Measurements from ENCODE around the gene ORC6.

The ORC6 gene

DNA sequence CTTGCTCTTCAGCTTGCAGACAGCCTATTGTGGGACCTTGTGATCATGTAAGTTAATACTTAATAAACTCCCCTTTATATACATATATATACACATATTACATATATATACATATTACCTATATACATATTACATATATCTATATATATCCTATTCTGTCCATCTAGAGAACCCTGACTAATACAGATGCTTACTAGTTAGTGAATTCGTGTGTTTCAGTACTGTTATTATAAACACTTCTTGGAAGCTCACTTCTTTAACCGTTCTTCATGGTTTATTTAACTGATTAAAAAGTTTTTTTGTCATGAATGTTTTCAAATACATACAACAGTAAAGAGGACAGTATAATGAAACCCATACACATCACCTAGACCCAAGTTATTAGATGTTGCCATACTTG, 12.6 kb downstream of the ORC6 start:
- DNase-seq, result no peak

DNA sequence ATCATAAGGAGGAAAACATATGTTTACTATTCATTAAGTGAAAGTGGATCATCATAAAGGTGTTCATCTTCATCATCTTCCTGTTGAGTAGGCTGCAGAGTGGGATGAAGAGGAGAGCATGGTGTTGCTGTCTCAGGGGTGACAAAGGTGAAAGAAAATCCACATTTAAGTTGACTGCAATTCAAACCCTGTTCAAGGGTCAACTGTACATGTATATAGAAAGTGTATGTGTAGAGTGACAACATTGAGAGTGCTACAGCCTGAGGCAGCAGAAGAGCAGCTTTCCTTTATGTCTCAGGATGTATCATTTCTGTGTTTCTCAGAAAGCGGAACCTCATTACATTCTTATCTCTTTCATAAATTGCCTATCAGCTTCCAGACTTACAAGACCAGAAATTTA, 17.2 kb downstream of the ORC6 start:
- DNase-seq, result no peak

GRCh38 chr16:46709469-46710005, 20.1 kb downstream of the ORC6 start:
- DNase-seq, result no peak

DNA sequence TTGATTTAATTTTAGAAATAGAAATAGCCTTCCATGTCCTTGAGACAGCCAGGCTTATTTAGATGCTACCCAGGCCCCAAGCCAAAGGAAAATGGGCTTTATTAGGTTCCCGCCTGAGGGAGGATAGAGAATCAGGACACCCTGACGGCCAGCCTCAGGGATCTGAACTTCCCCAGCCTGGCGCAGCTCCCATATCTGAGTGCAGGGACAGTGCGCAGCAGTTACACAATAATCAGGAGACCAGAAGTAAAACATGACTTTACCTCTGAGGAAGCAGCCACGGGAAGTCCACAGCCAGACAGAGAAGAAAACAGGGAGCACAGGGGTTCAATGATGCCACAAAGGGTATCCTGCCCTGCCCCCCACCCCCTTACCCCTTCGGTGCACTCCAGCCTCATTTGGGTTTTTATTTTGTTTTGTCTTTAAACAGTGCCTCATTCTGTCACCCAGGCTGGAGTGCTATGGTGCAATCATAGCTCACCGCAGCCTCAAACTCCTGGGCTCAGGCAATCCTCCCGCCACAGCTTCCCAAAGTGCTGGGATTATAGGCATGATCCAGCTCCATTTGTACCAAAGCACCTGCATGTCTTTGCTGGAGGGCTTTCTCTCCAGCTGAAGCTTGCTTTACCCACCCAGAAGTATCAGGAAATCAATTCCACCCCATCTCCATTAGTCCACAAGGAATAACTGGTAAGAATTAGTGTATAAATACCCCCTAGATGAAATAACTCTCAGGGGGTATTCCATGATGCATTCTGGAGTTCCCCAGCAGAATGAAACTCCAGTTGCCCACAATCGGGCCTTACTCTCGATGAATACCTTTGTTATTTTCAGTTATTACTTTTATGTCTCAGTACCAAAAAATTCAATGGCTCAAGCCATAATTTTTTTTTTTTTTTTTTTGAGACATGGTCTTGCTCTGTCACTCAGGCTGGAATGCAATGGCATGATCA, 21.9 kb downstream of the ORC6 start:
- no peak for DNase-seq

DNA sequence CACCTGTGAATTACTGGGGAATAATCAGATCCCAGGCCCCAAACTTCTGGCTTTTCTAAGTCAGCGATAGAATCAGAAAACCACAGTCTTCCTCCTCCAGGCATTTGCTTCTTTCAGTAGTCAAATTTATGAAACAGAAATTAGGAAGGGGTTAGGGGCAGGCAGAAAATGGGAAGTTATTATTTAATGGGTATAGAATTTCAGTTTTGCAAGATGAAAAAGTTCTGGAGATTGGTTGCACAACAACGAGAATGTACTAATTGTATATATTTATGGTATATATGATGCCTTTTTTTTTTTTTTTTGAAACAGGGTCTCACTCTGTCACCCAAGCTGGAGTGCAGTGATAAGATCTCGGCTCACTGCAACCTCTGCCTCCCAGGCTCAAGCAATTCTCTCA, 23.5 kb downstream of the ORC6 start:
- DNase-seq, result no peak

DNA sequence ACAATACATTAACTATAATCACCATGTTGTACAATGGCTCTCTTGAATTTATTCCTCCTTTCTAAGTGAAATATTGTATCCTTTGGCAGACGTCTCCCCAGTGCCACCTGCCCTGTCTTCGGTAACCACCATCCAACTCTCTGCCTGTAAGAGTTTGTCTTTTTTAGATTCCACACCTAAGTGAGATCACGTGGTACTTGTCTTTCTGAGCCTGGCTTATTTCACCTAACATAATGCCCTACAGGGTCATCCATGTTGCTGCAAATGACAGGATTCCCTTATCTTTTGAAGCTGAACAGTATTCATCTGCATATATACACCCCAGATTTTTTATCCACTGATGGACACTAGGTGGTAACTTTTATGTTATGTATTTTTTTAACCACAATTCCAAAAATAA, 24.2 kb downstream of the ORC6 start:
- DNase-seq, result no peak

- DNase-seq, result no peak
Observed at GRCh38 chr16:46714797-46715591, 25.5 kb downstream of the ORC6 start.

GRCh38 chr16:46715769-46716305, 26.4 kb downstream of the ORC6 start:
- no peak for DNase-seq

GRCh38 chr16:46717692-46718091, 28.2 kb downstream of the ORC6 start:
- no peak for DNase-seq

GRCh38 chr16:46718214-46718613, 28.8 kb downstream of the ORC6 start:
- no peak for DNase-seq

DNA sequence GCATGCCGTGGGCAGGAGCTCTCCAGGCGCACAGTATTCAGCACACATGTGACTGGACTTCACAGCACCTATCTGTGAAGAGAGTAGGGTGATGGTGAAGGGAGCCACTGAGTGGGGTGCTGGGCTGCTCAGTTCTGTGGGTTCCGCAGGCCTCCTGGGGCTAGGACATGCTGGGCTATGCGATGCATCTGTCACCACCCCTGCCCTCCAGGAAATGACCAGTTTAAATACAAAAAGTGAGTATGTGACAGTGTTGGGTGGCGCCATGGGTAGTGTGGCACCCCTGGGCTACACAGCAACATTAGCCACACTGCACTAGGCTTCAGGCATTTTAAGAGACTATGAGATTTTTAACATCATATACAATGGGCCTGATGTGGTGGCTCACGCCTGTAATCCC, 30.1 kb downstream of the ORC6 start:
- no peak for DNase-seq

DNA sequence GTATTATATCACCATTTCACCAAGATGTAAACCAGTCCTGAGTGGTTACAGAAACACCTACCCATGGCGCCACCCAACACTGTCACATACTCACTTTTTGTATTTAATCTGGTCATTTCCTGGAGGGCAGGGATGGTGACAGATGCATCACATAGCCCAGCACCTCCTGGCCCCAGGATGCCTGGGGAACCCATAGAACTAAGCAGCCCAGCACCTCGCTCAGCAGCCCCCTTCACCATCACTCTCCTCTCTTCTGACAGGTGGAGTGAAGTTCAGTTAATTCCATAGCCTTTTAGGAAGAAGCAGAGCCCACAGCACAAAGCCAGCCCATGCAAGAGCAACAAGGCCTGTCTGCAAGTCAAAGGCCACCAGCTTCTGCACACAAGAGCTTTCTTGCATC, 31.2 kb downstream of the ORC6 start:
- no peak for DNase-seq

DNA sequence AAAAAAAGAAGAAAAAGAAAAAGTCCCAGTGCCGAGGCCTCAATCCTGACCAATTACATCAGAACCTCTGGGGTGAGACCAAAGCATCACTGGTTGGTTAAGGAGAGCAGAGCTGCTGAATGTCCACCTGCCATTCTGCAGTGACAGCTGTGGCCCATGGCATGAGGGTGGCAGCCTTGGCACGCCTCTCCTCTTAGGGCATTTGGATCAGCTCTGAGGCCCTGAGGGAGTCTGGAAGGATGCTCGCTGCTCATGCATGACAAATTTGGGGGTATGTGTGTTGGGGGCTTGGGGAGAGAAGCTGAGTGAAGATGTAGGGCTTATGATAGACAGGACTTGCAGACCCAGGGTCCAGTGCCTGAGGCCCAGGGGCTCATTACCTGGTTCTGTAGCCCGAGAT, 32.4 kb downstream of the ORC6 start:
- no peak for DNase-seq

GRCh38 chr16:46727184-46727583, 37.7 kb downstream of the ORC6 start:
- DNase-seq, result no peak

GRCh38 chr16:46727630-46728029, 38.2 kb downstream of the ORC6 start:
- no peak for DNase-seq

- no peak for DNase-seq
Observed at GRCh38 chr16:46728806-46729205, 39.3 kb downstream of the ORC6 start.

GRCh38 chr16:46729326-46729995, 40.0 kb downstream of the ORC6 start:
- no peak for DNase-seq

GRCh38 chr16:46730126-46730525, 40.7 kb downstream of the ORC6 start:
- no peak for DNase-seq

DNA sequence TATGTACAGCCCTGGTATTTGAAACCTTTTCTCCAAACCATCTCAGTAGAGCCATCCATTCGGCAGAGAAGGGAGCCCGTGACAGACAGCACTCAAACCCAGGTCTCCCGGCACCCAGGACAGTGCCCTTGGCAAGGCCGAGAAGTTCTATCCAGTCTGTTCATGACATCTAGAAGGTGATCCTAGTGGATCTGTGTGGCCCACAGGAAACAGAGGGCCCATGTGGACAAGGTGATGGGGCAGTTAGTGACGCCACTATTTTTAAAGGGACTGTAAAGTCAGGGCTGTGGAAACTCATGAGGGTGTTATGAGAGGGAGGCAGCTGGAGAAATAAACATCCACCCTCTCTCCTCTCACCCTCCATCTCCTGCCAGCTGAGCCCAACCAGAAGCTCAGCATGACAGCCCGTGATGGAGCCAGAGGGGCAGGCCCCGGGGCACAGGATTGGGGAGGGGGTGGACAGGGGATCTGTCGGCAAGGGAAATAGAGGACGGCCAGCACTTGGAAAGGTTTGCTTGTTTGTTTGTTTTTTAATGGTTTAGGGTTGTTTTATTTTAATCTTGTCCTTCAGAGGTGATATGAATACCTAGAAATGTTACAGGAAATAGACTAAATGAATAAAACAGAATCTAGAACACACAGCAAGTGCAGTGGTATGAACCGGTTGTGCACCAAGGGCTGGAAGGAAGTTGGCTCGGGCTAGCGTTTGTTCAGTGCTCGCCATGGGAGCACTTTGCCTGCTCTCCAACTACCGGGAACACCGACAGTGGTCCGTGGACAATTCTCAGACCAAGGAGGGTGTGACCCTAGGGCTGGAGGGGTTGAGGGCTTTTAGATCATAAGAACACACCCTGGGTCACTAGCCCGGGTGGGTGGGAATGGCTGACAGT, 41.6 kb downstream of the ORC6 start:
- DNase-seq, result no peak

DNA sequence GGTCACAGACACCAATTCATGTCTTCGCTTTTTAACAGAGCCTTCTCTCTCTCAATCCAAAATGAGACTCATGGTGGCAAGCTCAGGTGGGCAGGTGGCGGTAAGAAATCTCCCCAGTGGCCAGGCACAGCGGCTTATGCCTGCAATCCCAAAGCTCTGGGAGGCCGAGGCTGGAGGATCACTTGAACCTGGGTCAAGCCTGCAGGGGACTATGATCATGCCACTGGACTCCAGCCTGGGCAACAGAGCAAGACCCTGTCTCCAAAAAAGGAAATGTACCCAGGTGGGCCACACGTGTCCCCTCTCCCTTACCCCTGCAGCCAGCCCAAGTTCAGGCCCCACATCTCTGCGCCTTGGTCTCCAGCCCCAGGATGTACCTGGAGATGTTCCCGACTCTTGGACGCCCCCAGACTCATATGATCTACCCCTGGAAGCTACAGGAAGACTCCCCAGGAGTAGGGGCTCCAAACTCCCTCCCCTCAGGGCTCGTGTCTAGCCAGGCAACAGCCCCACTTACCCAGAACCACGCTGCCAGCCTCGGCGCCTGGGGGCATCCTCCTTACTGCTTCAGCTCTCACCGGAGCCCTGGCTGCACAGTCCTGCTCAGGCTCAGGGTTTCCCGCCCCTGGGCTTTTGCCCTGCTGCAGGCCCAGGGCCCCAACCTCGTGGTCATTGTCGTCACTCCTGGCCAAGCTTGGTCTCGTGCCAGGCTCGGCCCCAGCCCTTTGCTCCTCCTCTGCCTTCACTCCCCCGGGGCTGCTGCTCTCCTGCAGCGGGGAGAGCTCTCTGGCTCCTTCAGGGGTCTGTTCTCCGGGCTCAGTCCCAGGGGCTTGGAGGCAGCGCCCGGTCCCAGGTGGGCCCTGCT, 42.5 kb downstream of the ORC6 start:
- DNase-seq, result no peak

GRCh38 chr16:46732561-46732960, 43.1 kb downstream of the ORC6 start:
- DNase-seq, result no peak

All from DMS79 (cell line).